Fibroblast of skin of left quadriceps (primary cell): ENCODE results near the gene STAB1.
A peak's percentile ranks its signal among the peaks of the same experiment; 100 is the strongest.

Experiments
- DNase-seq, 2 experiments: peaks; one replicate each; pipeline ENCODE4 v3.0.0-alpha.2; 2013; ENCODE audit warnings: low read depth in 2 of 2

The STAB1 gene

DNA sequence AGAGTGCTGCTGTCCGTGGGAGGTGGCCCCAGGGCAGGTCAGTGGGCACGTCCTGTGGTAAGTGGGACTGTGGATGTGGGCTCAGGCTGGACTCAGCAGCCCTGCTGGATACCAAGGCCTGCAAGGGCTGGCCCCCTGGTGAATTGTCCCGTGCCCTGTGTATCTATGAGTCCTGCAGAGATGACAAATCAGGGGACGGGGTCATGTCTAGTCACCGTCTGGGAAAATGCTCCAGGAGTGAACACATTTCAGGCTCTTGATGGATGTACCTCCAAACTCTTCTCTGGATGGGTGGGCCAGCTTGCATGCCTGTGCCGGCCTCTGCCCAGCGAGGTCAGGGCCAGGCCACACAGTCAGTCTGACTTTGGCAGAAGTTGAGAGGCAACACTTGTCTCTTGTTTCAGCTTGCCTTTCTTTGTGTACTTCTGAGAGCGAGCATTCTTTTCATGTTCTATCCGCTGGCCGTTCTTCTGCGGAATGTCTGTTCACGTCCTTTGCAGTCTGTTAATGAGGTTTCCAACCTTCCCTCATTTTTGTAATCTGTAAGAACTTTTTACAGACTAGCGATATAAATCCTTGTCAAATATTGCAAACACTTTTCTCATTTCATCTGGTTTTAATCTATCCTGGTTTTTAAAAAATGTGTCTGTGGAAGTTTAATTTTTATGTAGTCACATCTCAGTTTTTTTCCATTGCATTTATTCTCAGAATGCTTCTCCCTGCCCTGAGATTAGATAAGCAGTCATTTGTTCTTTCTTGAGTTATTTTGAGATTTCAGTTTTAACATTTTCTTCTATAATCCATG, 11.4 kb upstream of the STAB1 start:
- DNase-seq = peak; percentile 80 to 81

DNA sequence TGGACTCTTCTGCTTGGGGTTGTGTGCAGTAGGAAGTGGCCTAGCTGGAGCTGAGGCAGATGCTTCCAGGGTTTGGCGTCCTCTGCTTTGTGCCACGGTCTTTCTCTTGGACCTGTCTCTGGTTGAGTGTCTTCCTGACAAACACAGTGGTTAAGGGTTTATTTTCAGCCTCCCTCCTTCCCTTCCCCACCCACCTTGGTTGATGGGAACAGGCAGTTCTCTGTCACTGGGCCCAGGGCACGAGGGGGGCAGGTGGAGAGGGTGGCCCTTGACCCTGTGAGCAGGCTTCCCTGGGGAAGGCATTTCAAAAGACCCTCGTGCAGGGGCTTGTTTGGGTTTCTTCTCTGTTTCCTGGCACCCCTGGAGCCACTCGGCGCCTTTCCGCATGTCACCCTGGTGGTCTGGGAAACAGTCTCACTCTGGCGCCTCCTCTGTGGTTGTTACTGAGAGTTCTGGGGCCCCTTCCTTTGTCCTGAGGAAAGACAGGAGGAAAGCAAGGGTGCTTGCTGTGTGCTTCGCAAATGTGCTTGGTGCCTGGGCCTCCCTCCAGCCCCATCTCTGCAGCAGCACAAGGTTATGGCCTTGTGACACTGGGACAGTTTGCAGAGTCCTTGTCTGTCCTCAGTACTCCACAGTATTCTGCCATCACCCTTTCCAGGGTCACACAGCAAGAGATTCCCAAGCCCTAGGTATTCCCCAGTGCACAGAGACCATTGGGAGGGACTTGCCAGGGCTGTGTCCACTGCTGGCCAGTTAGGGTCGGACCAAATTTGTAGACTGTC, 10.3 kb upstream of the STAB1 start:
- no peak for DNase-seq

DNA sequence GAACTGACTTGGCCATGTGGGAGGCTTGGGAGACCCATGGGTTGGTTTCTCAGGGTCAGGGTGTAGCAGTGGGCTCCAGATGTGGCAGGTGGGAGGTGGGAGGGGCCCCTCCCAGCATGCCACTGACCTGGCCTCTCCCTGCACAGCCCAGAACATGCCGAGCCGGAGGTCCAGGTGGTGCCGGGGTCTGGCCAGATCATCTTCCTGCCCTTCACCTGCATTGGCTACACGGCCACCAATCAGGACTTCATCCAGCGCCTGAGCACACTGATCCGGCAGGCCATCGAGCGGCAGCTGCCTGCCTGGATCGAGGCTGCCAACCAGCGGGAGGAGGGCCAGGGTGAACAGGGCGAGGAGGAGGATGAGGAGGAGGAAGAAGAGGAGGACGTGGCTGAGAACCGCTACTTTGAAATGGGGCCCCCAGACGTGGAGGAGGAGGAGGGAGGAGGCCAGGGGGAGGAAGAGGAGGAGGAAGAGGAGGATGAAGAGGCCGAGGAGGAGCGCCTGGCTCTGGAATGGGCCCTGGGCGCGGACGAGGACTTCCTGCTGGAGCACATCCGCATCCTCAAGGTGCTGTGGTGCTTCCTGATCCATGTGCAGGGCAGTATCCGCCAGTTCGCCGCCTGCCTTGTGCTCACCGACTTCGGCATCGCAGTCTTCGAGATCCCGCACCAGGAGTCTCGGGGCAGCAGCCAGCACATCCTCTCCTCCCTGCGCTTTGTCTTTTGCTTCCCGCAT, 7.9 kb upstream of the STAB1 start:
- no peak for DNase-seq

DNA sequence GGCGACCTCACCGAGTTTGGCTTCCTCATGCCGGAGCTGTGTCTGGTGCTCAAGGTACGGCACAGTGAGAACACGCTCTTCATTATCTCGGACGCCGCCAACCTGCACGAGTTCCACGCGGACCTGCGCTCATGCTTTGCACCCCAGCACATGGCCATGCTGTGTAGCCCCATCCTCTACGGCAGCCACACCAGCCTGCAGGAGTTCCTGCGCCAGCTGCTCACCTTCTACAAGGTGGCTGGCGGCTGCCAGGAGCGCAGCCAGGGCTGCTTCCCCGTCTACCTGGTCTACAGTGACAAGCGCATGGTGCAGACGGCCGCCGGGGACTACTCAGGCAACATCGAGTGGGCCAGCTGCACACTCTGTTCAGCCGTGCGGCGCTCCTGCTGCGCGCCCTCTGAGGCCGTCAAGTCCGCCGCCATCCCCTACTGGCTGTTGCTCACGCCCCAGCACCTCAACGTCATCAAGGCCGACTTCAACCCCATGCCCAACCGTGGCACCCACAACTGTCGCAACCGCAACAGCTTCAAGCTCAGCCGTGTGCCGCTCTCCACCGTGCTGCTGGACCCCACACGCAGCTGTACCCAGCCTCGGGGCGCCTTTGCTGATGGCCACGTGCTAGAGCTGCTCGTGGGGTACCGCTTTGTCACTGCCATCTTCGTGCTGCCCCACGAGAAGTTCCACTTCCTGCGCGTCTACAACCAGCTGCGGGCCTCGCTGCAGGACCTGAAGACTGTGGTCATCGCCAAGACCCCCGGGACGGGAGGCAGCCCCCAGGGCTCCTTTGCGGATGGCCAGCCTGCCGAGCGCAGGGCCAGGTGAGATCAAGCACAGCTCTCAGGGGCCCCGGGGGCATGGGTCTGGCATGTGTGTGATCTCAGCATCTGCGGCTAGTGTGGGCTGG, 7.1 kb upstream of the STAB1 start:
- no peak for DNase-seq

DNA sequence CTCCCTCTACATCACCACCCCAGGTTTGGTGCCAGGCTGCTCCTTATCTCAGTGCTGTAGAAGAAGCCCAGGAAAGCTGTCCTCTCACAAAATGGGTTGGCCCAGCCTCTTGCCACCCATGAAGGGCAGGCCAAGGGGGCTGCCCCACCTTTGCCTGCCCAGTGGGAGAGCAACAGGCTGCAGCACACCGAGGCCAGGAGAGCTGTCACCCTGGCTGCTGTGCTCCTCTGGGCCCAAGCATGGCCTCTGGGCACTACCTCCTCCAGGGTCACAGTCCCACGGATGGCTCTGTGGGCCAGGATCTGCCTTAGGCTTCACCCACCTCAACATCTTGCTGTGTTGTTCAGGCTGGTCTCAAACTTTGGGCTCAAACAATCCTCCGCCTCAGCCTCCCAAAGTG, 6.4 kb upstream of the STAB1 start:
- no peak for DNase-seq

DNA sequence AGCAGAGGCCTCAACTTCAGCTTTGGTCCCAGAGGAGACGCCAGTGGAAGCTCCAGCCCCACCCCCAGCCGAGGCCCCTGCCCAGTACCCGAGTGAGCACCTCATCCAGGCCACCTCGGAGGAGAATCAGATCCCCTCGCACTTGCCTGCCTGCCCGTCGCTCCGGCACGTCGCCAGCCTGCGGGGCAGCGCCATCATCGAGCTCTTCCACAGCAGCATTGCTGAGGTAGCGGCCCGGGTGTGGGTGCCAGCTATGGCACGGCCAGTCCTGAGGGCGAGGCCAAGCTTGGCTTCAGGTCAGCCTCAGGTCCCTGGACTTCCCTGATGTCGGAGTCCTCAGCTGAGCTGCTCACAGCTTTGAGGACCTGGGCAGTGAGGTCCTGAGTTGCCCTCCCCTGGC, 5.7 kb upstream of the STAB1 start:
- DNase-seq = no peak

DNA sequence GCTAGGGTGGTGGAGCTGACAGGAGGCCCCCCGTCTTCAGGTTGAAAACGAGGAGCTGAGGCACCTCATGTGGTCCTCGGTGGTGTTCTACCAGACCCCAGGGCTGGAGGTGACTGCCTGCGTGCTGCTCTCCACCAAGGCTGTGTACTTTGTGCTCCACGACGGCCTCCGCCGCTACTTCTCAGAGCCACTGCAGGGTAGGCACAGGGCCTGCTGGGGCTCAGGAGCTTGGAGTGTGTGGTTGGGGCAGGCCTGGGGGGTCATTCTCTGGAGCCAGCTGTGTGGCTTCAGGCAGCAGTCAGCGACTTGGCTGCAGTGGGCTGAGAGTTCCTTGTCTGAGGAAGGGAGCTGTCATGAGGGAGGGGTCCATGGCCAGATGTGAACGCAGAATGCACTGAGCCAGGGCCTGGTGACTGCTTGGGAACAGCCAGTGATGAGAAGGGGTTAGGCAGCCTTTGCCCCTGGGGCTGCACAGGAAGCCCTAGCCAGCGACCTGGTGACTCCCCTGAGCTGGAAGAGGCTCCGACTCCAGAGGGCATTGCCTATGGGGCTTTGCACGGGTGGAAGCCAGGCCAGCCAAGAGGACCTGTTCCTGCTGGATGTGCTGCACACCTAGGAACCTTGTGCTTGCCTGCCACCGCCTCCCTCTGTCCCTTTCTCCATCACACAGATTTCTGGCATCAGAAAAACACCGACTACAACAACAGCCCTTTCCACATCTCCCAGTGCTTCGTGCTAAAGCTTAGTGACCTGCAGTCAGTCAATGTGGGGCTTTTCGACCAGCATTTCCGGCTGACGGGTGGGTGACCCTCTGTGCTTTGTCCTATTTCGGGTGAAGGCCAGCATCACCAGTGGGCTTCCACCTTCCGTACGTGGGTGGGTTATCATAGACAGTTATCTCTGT, 4.9 kb upstream of the STAB1 start:
- no peak for DNase-seq

DNA sequence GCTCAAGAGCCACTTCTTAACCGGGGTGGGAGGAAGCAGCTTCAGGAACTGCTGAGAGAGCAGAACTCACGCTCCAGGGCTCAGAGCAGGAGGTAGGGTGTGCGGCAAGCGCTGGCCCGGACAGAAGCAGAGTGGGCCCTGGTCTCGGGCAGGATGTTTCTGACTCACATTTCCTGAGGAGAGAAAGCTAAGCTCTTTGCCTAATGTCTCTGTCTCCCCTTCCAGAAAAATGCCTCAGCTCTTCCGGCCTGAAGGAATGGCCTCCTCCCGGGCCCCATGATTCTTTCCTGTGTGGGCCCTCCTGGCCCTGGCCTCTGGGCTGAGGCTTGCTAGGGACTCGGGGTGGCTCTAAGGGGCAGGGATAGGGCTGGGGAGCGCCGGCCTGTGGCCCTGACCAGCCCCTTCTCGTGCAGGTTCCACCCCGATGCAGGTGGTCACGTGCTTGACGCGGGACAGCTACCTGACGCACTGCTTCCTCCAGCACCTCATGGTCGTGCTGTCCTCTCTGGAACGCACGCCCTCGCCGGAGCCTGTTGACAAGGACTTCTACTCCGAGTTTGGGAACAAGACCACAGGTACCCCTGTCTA, 4.1 kb upstream of the STAB1 start:
- DNase-seq = no peak

DNA sequence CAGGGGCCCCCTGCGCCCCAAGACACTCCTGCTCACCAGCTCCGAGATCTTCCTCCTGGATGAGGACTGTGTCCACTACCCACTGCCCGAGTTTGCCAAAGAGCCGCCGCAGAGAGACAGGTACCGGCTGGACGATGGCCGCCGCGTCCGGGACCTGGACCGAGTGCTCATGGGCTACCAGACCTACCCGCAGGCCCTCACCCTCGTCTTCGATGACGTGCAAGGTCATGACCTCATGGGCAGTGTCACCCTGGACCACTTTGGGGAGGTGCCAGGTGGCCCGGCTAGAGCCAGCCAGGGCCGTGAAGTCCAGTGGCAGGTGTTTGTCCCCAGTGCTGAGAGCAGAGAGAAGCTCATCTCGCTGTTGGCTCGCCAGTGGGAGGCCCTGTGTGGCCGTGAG, 3.1 kb upstream of the STAB1 start:
- DNase-seq = no peak

DNA sequence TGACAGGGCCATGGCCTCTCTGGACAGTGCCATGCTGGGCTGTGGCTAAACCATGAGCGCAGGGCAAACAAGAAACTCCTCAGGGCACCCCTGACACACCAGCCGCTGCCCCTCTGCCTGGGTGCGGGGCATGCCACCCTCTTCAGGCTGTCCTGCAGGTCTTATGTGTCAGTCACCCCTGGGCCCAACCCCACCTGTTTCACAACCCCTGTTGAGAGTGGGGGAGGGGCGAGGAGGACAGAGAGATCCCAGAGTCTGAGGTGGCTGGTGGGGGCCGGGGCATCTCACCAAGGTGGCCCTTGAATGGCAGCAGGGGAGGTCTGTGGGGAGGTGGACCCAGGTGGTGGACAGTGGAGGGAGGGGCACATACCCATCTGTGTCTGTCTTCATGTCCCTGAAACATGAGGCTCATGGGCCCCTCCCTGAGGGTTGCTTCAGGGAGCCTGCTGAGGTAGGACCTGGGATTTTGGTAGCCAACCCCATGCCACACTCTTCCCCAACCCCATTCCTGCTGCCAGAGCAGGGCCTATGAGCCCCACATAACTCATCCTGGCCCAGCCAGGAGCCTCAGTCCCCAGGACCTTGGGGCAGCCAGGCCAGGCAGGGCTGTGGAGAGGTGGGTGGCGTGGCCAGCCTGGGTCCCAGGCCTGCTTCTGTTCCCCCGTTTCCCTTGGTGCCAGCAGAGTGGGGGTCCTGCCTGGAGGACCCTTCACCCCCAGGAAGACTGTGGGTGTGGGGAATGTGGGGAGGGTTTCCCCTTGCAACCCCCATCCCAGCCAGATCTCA, 1.7 kb upstream of the STAB1 start:
- DNase-seq = no peak

DNA sequence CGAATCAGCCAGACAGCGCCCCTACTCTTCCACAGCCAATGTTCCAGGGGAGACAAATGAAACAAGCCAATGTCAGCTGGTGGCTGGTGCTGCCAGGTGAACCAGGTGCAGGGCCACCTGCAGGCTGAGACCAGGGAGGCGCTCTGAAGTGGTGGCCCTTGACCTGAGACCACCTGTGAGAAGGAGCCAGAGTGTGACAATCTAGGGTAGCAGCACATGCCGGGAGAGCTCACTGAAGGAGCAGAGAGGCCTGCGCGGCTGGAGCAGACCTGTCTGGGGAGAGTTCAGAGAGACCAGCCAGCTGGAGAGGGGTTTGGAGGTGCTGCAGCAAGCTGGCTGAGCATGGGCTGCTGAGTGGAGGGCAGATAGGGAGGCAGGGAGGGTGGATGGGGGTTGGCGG, 693 bp upstream of the STAB1 start:
- no peak for DNase-seq

DNA sequence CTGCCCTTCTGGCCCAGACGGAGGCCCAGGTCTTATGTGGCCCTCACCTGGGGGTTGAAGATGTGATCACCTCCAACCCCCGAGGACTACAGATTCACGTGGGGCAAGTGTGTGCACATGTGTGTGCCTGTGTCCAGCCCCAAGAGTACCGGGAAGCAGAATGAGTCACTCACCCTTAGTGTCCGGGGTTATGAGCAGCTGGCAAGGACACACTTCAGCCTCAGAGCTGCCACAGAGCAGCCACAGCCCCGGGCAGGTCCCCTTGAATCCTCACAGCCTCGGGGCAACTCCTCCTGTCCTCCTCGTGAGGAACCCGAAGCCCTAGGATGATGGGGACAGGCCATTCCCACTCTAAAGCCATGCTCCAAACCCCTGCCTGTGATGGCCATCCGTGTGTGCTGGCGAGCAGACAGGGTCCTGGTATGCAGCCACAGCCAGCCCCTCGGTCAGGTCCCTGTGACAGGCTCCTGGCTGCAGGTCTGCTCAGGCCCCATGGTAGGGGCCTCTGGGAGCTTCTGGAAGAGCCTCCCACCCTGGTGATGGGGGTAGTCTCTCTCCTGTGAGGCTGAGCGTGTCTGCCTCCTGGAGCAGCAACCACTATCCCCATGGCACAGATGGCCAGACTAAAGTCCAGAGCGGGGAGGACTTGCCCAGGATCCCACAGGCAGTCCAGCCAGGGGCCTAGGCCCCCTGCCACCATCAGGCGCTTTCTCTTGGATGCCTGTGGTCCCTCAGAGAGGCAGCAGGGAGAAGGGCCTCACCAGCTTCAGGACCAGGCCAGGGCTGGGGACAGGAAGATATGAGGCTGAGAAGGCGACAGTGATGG, 852 bp downstream of the STAB1 start:
- DNase-seq = no peak

DNA sequence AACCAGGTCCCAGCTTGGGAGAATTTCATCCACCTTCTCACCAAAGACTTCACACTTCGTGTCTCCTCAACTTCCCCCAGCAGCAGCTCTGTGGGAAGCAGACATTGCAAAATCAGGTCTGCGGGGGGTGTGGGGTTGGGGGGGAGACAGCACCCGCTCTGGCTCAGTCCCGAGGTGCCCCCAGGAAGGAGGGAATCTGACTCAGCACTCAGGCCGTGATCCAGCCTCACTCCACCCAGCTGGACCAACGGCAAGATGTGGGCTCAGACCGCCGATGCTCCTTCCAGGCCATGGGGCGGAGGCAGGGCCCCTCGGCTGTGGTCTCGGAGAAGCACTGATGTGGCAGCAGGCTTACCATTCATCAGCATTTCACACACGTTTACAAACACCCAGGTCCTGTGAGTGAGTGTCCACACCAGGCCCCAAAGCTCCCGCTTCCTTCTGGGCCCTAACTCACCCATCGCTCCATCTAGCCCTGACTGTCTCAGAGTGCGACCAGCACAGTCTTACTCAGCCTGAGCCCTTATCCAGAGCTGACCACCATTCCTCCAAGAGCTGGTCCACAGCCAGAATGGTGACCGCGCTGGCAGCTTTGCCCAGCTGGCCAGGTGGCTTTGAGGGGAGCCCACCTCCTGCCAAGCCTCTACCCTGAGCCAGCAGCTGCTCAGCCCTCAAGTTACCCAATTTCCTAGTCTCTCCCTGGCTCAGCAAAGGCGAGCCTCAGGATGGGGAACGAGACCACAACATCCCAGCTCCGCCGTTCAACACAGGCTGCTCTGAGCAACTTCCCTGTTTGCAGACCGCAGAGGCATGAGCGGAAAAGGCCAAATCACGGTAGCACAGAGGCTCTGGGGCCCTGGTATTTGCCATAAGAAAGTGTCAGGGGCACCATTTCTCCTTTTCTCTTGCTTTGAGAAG, 3.3 kb downstream of the STAB1 start:
- no peak for DNase-seq

DNA sequence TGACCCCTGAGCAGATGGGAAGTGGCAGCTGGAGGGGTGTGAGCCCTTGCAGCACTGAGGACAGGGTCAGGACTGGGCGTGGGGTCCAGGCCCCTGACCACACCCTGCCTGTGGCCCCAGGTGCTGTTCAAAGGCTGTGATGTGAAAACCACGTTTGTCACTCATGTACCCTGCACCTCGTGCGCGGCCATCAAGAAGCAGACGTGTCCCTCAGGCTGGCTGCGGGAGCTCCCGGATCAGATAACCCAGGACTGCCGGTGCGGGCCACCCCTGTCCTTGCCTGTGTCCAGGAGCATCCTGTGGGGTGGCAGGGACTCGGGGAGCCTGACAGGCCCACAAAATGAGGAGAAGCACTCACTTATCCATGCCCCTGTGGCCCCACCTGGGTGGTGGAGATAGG, 5.9 kb downstream of the STAB1 start:
- no peak for DNase-seq

DNA sequence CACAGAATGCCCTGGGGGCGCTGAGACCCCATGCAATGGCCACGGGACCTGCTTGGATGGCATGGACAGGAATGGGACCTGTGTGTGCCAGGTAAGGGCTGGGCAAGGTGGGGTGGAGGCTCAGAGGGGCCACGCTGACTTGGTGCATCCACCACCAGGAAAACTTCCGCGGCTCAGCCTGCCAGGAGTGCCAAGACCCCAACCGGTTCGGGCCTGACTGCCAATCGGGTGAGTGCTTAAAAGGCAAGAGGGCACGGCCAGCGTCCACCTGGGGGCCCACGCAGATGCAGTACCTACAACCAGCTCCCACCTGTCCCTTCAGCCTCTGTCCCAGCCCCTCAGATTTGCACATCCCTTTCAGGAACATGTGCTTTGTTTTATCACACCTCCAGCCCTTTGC, 6.9 kb downstream of the STAB1 start:
- no peak for DNase-seq

DNA sequence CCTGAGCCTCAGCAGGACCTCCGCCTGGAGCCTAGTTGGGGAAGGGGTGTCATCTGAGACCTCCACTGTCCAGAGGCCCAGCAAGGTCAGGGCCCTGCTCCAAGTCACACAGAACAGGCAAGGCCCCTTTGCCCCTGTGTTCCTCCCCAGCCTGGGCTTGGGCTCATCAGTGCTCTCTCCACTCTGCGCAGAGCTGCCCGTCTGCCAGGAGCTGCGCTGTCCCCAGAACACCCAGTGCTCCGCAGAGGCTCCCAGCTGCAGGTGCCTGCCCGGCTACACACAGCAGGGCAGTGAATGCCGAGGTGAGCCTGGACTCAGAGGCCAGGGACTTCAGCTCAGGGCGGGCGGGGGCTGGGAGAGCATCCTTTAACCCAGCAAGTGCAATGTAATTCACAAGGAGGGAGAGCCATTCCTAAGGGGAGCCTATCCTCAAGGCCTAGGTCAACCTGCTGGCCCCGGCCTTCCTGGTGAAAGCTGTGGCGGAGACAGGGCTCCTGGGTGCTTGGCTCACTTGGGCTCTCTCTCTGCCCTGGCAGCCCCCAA, 7.7 kb downstream of the STAB1 start:
- no peak for DNase-seq

DNA sequence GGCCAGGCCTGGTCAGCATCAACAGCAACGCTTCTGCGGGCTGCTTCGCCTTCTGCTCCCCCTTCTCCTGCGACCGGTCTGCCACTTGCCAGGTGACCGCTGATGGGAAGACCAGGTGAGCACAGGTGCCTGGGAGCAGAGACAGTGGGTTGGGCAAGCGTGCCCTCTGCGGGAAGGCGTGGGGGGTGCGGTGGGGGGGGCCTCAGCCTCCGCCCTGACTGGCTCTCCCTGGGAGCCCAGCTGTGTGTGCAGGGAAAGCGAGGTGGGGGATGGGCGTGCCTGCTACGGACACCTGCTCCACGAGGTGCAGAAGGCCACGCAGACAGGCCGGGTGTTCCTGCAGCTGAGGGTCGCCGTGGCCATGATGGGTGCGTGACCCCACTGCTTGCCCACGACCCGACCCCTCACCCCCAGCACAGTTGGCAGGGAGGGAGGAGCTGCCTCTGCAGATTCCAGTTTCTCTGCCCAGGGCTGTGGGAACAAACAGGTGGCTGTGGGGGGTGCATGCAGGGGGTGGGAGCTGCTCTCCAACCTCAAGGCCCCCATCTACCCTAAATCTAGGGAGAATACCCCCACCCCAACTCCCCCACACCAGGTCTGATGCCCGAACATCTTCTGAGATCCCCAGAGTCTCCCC, 8.8 kb downstream of the STAB1 start:
- DNase-seq = no peak
